Esophagus muscularis mucosa (tissue), 2 donors: ENCODE results near the gene CYP2W1.

Experiments
- EP300 ChIP-seq: sonication (generic); formaldehyde crosslinking; IDR thresholded peaks from one replicate; pipeline ENCODE4 v1.6.1; 2017; ENCODE audit warnings: antibody characterized with exemption
- POLR2A ChIP-seq: fragments of 450-650 bp; IDR thresholded peaks from one replicate; pipeline ENCODE4 v1.6.1; 2017; ENCODE audit warnings: antibody characterized with exemption, moderate library complexity, mild to moderate bottlenecking, low read depth

GRCh38 chr7:988963-989529, 6.1 kb downstream of the CYP2W1 start:
- TF ChIP-seq POLR2A, result no peak
- TF ChIP-seq EP300, result no peak
